GM19025 (cell line): ENCODE results near the gene FCER2.
"Not testable (repeated sequence)": the region's sequence is repeated elsewhere in the genome, so short reads cannot be mapped to it uniquely, and the experiment has no call there.

Source experiments
- ATAC-seq: cut with Tn5 transposase; IDR thresholded peaks from one replicate; pipeline ENCODE4 v1.9.1; 2021; ENCODE audit warnings: mild to moderate bottlenecking, low read depth, moderate library complexity; ENCODE audit not compliant: unreplicated experiment

FCER2 gene

GRCh38 chr19:7654401-7654800, 47.5 kb downstream of the FCER2 start:
- no peak for ATAC-seq

- no peak for ATAC-seq
Observed at GRCh38 chr19:7652061-7652641, 49.8 kb downstream of the FCER2 start.

- no peak for ATAC-seq
Observed at GRCh38 chr19:7650148-7650547, 51.8 kb downstream of the FCER2 start.

- no peak for ATAC-seq
Observed at GRCh38 chr19:7648265-7649014, 53.5 kb downstream of the FCER2 start.

- ATAC-seq, result no peak
Observed at GRCh38 chr19:7647156-7647555, 54.8 kb downstream of the FCER2 start.

- no peak for ATAC-seq
Observed at GRCh38 chr19:7646426-7646700, 55.6 kb downstream of the FCER2 start.

GRCh38 chr19:7645656-7646425, 56.1 kb downstream of the FCER2 start:
- no peak for ATAC-seq

- ATAC-seq, result no peak
Observed at GRCh38 chr19:7645163-7645562, 56.8 kb downstream of the FCER2 start.

- no peak for ATAC-seq
Observed at GRCh38 chr19:7644550-7644877, 57.4 kb downstream of the FCER2 start.

- not testable (repeated sequence) for ATAC-seq
Observed at GRCh38 chr19:7643629-7644549, 58.0 kb downstream of the FCER2 start.

- ATAC-seq, result no peak
Observed at GRCh38 chr19:7643031-7643415, 58.9 kb downstream of the FCER2 start.

- no peak for ATAC-seq
Observed at GRCh38 chr19:7642295-7643030, 59.5 kb downstream of the FCER2 start.

- ATAC-seq, result no peak
Observed at GRCh38 chr19:7641290-7642276, 60.3 kb downstream of the FCER2 start.

- no peak for ATAC-seq
Observed at GRCh38 chr19:7640803-7641202, 61.1 kb downstream of the FCER2 start.

GRCh38 chr19:7639863-7640348, 62.0 kb downstream of the FCER2 start:
- ATAC-seq, result no peak

GRCh38 chr19:7638802-7639465, 63.0 kb downstream of the FCER2 start:
- ATAC-seq, result no peak
